HCT116 (cell line): ENCODE results near the gene ATG10. TPM values are rescaled to one million over a fixed set of nuclear protein-coding genes. Genes with fewer than 3 reads are reported as not detected.

ENCODE experiments used
- ATAC-seq: fragments of 200-7000 bp; cut with Tn5 transposase; 2 replicates; pipeline ENCODE4 v1.9.1; 2020; ENCODE audit warnings: mild to moderate bottlenecking, moderate library complexity
- BruUV-seq: library from RNA; stranded (reverse); fragments of 400-500 nt; replicated peaks from 2 replicates; lab custom pipeline; 2021; lab: Mats Ljungman, UMichigan
- CTCF ChIA-PET: fragments of 300-600 bp; sonication (Branson Sonifier 250); formaldehyde crosslinking; loops from one replicate; lab custom pipeline; 2021; ENCODE audit warnings: antibody characterized with exemption; lab: Charles Lee
- POLR2A ChIA-PET: fragments of 300-600, 350-600 bp; sonication (Branson Sonifier 250); formaldehyde crosslinking; loops from one replicate; lab custom pipeline; 2021; ENCODE audit warnings: antibody characterized with exemption; lab: Charles Lee
- RAD21 ChIA-PET, 2 experiments: fragments of 300-600 bp; sonication (Branson Sonifier 250); formaldehyde crosslinking; loops; one replicate each; lab custom pipeline; 2023; ENCODE audit warnings: low total read pairs in 2 of 2; ENCODE audit not compliant: uncharacterized antibody in 2 of 2, unreplicated experiment in 2 of 2, low non-redundant PET in 1 of 2; lab: Charles Lee
- DNase-seq: peaks from one replicate; pipeline ENCODE4 v3.0.0-alpha.2; 2010; ENCODE audit warnings: low read depth, low spot score
- H2AFZ ChIP-seq: fragments of 200-600 bp; shearing (Covaris generic), sonication (generic); 2 replicates; pipeline ENCODE4 v1.6.1; 2017; ENCODE audit warnings: low read depth, mixed run types, mixed read lengths, antibody characterized with exemption, low read length; ENCODE audit not compliant: poor library complexity, severe bottlenecking
- H3K27ac ChIP-seq: 2 replicates; pipeline ENCODE4 v1.5.1; 2012; ENCODE audit warnings: low read depth, low read length
- H3K27me3 ChIP-seq: fragments of 200-600 bp; sonication (generic); 2 replicates; pipeline ENCODE4 v1.6.1; 2016; ENCODE audit warnings: mixed run types, low read length, mixed read lengths; ENCODE audit not compliant: insufficient read depth
- H3K36me3 ChIP-seq, 2 experiments: fragments of 200-500 bp in 1 of 2; fragments of 200-600 bp in 1 of 2; sonication (Bioruptor generic) in 1 of 2; sonication (generic) in 1 of 2; 2 replicates each; pipeline versions ENCODE4 v1.5.1 to v1.6.1; 2014 to 2016; ENCODE audit warnings: low read length in 2 of 2, inconsistent platforms in 1 of 2, mixed read lengths in 1 of 2, mixed run types in 1 of 2; ENCODE audit not compliant: insufficient read depth in 2 of 2, control insufficient read depth in 1 of 2
- H3K4me1 ChIP-seq, 2 experiments: fragments of 200-600 bp in 1 of 2; sonication (generic) in 1 of 2; 2 replicates each; pipeline versions ENCODE4 v1.5.1 to v1.6.1; 2012 to 2017; ENCODE audit warnings: low read length in 2 of 2, inconsistent platforms in 1 of 2, mild to moderate bottlenecking in 1 of 2, mixed read lengths in 1 of 2, mixed run types in 1 of 2, moderate library complexity in 1 of 2; ENCODE audit not compliant: insufficient read depth in 2 of 2, control insufficient read depth in 1 of 2
- H3K4me2 ChIP-seq: fragments of 200-600 bp; sonication (generic); 2 replicates; pipeline ENCODE4 v1.6.1; 2017; ENCODE audit warnings: mixed run types, low read length, mixed read lengths
- H3K4me3 ChIP-seq, 2 experiments: fragments of 200-600 bp in 1 of 2; sonication (generic) in 1 of 2; replicated peaks in 1 of 2; 2 replicates each; pipeline ENCODE4 v1.5.1; 2011 to 2016; ENCODE audit warnings: low read length in 2 of 2, control low read depth in 1 of 2, low read depth in 1 of 2, mild to moderate bottlenecking in 1 of 2, mixed read lengths in 1 of 2, mixed run types in 1 of 2
- H3K79me2 ChIP-seq: fragments of 200-600 bp; sonication (generic); 2 replicates; pipeline ENCODE4 v1.6.1; 2017; ENCODE audit warnings: mild to moderate bottlenecking, mixed run types, low read length, moderate library complexity, mixed read lengths; ENCODE audit not compliant: insufficient read depth
- H3K9ac ChIP-seq: fragments of 200-600 bp; sonication (generic); 2 replicates; pipeline ENCODE4 v1.6.1; 2016; ENCODE audit warnings: low read length, mixed read lengths
- H3K9me2 ChIP-seq: fragments of 200-600 bp; sonication (generic), shearing (Covaris generic); 2 replicates; pipeline ENCODE4 v1.6.1; 2017; ENCODE audit warnings: mixed run types, mild to moderate bottlenecking, moderate library complexity; ENCODE audit not compliant: insufficient read depth
- H3K9me3 ChIP-seq, 2 experiments: fragments of 200-500 bp in 1 of 2; fragments of 200-600 bp in 1 of 2; sonication (Bioruptor generic) in 1 of 2; sonication (generic) in 1 of 2; 2 replicates each; pipeline ENCODE4 v1.6.1; 2014 to 2017; ENCODE audit warnings: low read length in 2 of 2, mixed read lengths in 2 of 2, inconsistent platforms in 1 of 2, low read depth in 1 of 2, mild to moderate bottlenecking in 1 of 2, mixed run types in 1 of 2, moderate library complexity in 1 of 2; ENCODE audit not compliant: control insufficient read depth in 1 of 2, insufficient read depth in 1 of 2
- H4K20me1 ChIP-seq: fragments of 200-600 bp; sonication (generic), shearing (Covaris generic); 2 replicates; pipeline ENCODE4 v1.6.1; 2017; ENCODE audit warnings: mixed run types, mild to moderate bottlenecking, moderate library complexity; ENCODE audit not compliant: insufficient read depth
- CBX3 ChIP-seq: IDR thresholded peaks from 2 replicates; pipeline ENCODE4 v1.6.1; 2012; ENCODE audit warnings: low read depth
- CTCF ChIP-seq, 3 experiments: fragments of 200-600 bp in 1 of 3; sonication (generic) in 1 of 3; IDR thresholded peaks in 2 of 3; conservative IDR thresholded peaks in 1 of 3; 2 replicates each; pipeline ENCODE4 v1.5.1; 2012 to 2017; ENCODE audit warnings: low read depth in 2 of 3, low read length in 2 of 3, antibody characterized with exemption in 1 of 3, borderline replicate concordance in 1 of 3, control low read depth in 1 of 3, mild to moderate bottlenecking in 1 of 3, mixed read lengths in 1 of 3, mixed run types in 1 of 3, moderate library complexity in 1 of 3; ENCODE audit not compliant: insufficient read depth in 1 of 3
- ELF1 ChIP-seq: IDR thresholded peaks from 2 replicates; pipeline ENCODE4 v1.6.1; 2012; ENCODE audit warnings: low read depth, borderline replicate concordance
- EZH2 ChIP-seq: fragments of 200-600 bp; sonication (generic); IDR thresholded peaks from 2 replicates; pipeline ENCODE4 v1.6.1; 2017; ENCODE audit warnings: antibody characterized with exemption, mixed run types
- EZH2phosphoT487 ChIP-seq: fragments of 200-600 bp; IDR thresholded peaks from 2 replicates; pipeline ENCODE4 v1.6.1; 2018; ENCODE audit warnings: antibody characterized with exemption, borderline replicate concordance
- MAX ChIP-seq: IDR thresholded peaks from 2 replicates; pipeline ENCODE4 v1.6.1; 2012
- POLR2A ChIP-seq: IDR thresholded peaks from 2 replicates; pipeline ENCODE4 v1.7.0; 2011; ENCODE audit warnings: borderline replicate concordance; ENCODE audit not compliant: insufficient read depth, insufficient read length; ENCODE audit errors: extremely low read depth
- RAD21 ChIP-seq: IDR thresholded peaks from 2 replicates; pipeline ENCODE4 v1.6.1; 2012; ENCODE audit warnings: low read depth, mild to moderate bottlenecking
- REST ChIP-seq: IDR thresholded peaks from 2 replicates; pipeline ENCODE4 v1.6.1; 2012; ENCODE audit warnings: low read depth
- SIN3A ChIP-seq: IDR thresholded peaks from 2 replicates; pipeline ENCODE4 v1.6.1; 2012; ENCODE audit warnings: low read depth
- SP1 ChIP-seq: IDR thresholded peaks from 2 replicates; pipeline ENCODE4 v1.6.1; 2012; ENCODE audit warnings: low read depth
- SRF ChIP-seq: IDR thresholded peaks from 2 replicates; pipeline ENCODE4 v1.6.1; 2012; ENCODE audit warnings: low read depth
- TCF7L2 ChIP-seq: IDR thresholded peaks from 2 replicates; pipeline ENCODE4 v1.7.0; 2011; ENCODE audit warnings: borderline replicate concordance, inconsistent platforms; ENCODE audit not compliant: insufficient read depth, insufficient read length; ENCODE audit errors: extremely low read depth
- ZFX ChIP-seq: fragments of 450-650 bp; IDR thresholded peaks from 2 replicates; pipeline ENCODE4 v1.6.1; 2017
- ZNF274 ChIP-seq: fragments of 200-500 bp; sonication (Bioruptor generic); IDR thresholded peaks from 2 replicates; pipeline ENCODE4 v1.6.1; 2014; ENCODE audit warnings: mild to moderate bottlenecking, low read depth, low read length, inconsistent platforms
- intact Hi-C: fragments of 100-400 bp; cut with micrococcal nuclease; formaldehyde crosslinking; loops from 2 replicates; pipeline ENCODE4 v1.10.0; 2022
- total RNA-seq: library from RNA; stranded (reverse); gene quantifications from one replicate; pipeline ENCODE4 v1.2.1, GENCODE V29; 2021; ENCODE audit not compliant: unreplicated experiment

ATG10 gene
- total RNA-seq, 1 experiment from 2014 or later = 9.4 TPM

- Histone ChIP-seq H3K79me2 (peaks cover 7% of the 10 kb centered on the region; the same call in 1 of the 2 replicates), H3K4me2 (no peak overlapping the region), H3K4me3 (no peak overlapping the region), H3K9me2 (peaks cover 3% of the 10 kb centered on the region; the same call in 1 of the 2 replicates), H2AFZ (no peak overlapping the region), H4K20me1 (no peaks in the 10 kb centered on the region), H3K36me3 (no peaks in the 10 kb centered on the region), H3K27ac (no peak overlapping the region), H3K9ac (no peak overlapping the region), H3K9me3 (no peaks in the 10 kb centered on the region), H3K27me3 (no peaks in the 10 kb centered on the region), H3K4me1 (peaks cover 2 to 20% of the 10 kb centered on the region in 2 experiments; a peak in 3 of 4 replicates)
- no peak for TF ChIP-seq POLR2A
- TF ChIP-seq ZFX = no peak
- no peak for TF ChIP-seq ELF1
- no peak for TF ChIP-seq SRF
- no peak for TF ChIP-seq EZH2phosphoT487
- no peak for TF ChIP-seq SIN3A
- TF ChIP-seq CTCF (IDR thresholded peaks at IDR 0.05 in 2 of 3, conservative IDR thresholded peaks at IDR 0.05 in 1 of 3; ENCODE audit: borderline replicate concordance in 1 of 3, insufficient read depth in 1 of 3, low read depth in 2 of 3, low read length in 2 of 3) = no peak
- TF ChIP-seq ZNF274 = no peak
- no peak for TF ChIP-seq MAX
- TF ChIP-seq RAD21 = no peak
- no peak for TF ChIP-seq REST
- TF ChIP-seq TCF7L2 = no peak
- no peak for TF ChIP-seq SP1
- no peak for TF ChIP-seq CBX3
- no peak for TF ChIP-seq EZH2
- ATAC-seq (no peak), DNase-seq (no peak)
- ChIA-PET CTCF (no interaction called here), RAD21 (no interaction called here), POLR2A (interaction anchor here (0.6 kb wide), 1 partner anchor 117 kb away, joined by 3 read pairs; no protein-coding TSS in a partner anchor)
- intact Hi-C loops = no loop called here
- no TSS peak for BruUV-seq
These were observed 2.6 kb upstream of the ATG10 start for GRCh38 chr5:81969226-81969625.
